Measurements from ENCODE around the gene RTN4RL1.

RTN4RL1 gene

GRCh38 chr17:2011411-2012371 is 13.4 kb downstream of the RTN4RL1 start:
- peak overlapping the region; percentile 22; the same call in 1 of the 2 replicates for H3K4me3 ChIP-seq
- TF ChIP-seq Cebpa-rat (IDR thresholded peaks at IDR 0.05), result no peak
- peaks cover 73% of the 10 kb centered on the region for H3K4me1 ChIP-seq
- H3K4me2 ChIP-seq, result peak overlapping the region; percentile 66
- no peaks in the 10 kb centered on the region for H3K9me3 ChIP-seq
- peaks cover 4% of the 10 kb centered on the region; the same call in 1 of the 2 replicates for H4K20me1 ChIP-seq
- no peaks in the 10 kb centered on the region for H3K27me3 ChIP-seq
- H3K27ac ChIP-seq, result peak overlapping the region; percentile 76
- H3K9ac ChIP-seq, result peak overlapping the region; percentile 48; the same call in 1 of the 2 replicates
- peaks cover 15% of the 10 kb centered on the region; the same call in 1 of the 2 replicates for H3K36me3 ChIP-seq

- peaks cover 27% of the 10 kb centered on the region; the same call in 1 of the 2 replicates for H3K36me3 ChIP-seq
- no peak for TF ChIP-seq Cebpa-rat (IDR thresholded peaks at IDR 0.05)
- peaks cover 55% of the 10 kb centered on the region for H3K4me1 ChIP-seq
- H3K27me3 ChIP-seq, result no peaks in the 10 kb centered on the region
- no peak overlapping the region for H3K27ac ChIP-seq
- H3K9ac ChIP-seq, result no peak overlapping the region
- no peak overlapping the region for H3K4me2 ChIP-seq
- 0 out of 2 replicates have a peak, but pooled peaks cover under 1% of the 10 kb centered on the region for H4K20me1 ChIP-seq
- no peaks in the 10 kb centered on the region for H3K9me3 ChIP-seq
- no peak overlapping the region for H3K4me3 ChIP-seq
Measured at GRCh38 chr17:2009737-2010136, 15.4 kb downstream of the RTN4RL1 start.

- Histone ChIP-seq H4K20me1 (0 out of 2 replicates have a peak, but pooled peaks cover 6% of the 10 kb centered on the region), H3K4me1 (peaks cover 49% of the 10 kb centered on the region), H3K27me3 (no peaks in the 10 kb centered on the region), H3K4me3 (no peak overlapping the region), H3K4me2 (no peak overlapping the region), H3K9ac (no peak overlapping the region), H3K36me3 (peaks cover 25% of the 10 kb centered on the region; the same call in 1 of the 2 replicates), H3K9me3 (no peaks in the 10 kb centered on the region), H3K27ac (no peak overlapping the region)
- TF ChIP-seq Cebpa-rat (IDR thresholded peaks at IDR 0.05), result no peak
Measured at GRCh38 chr17:2008332-2009126, 16.6 kb downstream of the RTN4RL1 start.

DNA sequence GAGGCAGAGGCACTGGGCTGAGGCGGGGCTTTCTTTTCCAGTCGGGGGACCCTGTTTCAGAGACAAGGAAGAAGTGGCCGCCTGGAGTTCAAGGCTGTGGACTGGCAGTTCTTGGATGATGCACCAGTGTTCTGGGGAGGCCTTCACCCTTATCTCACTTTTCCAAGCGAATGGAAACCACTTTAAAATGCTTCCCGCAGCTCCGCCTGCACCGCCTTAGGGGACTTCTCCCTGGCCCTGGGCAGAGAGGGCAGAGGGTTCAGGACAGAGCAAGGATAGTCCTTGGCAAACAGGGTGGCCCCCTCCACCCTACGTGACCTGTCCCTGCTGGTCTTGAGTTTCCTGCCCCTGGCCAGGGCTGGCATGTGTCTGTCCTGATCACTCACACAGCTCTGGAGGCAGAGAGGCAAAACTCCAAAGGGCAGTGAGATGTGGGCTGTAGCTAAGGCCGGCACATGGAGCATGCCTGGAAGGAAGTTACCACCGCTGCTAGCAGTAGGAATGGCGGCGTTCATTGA is 20.6 kb downstream of the RTN4RL1 start:
- Histone ChIP-seq H3K27me3 (no peaks in the 10 kb centered on the region), H3K27ac (peak overlapping the region; percentile 42; the same call in 1 of the 2 replicates), H3K9ac (no peak overlapping the region), H3K4me2 (no peak overlapping the region), H3K4me1 (peaks cover 54% of the 10 kb centered on the region), H3K4me3 (no peak overlapping the region), H3K9me3 (no peaks in the 10 kb centered on the region), H3K36me3 (peaks cover 25% of the 10 kb centered on the region; the same call in 1 of the 2 replicates), H4K20me1 (0 out of 2 replicates have a peak, but pooled peaks cover 6% of the 10 kb centered on the region)
- no peak for TF ChIP-seq Cebpa-rat (IDR thresholded peaks at IDR 0.05)

GRCh38 chr17:2003525-2003924 is 21.6 kb downstream of the RTN4RL1 start:
- TF ChIP-seq Cebpa-rat (IDR thresholded peaks at IDR 0.05), result no peak
- Histone ChIP-seq H3K36me3 (peaks cover 25% of the 10 kb centered on the region; the same call in 1 of the 2 replicates), H3K9me3 (no peaks in the 10 kb centered on the region), H3K4me2 (no peak overlapping the region), H3K4me1 (peaks cover 61% of the 10 kb centered on the region), H3K4me3 (no peak overlapping the region), H3K27me3 (no peaks in the 10 kb centered on the region), H3K27ac (0 out of 2 replicates have a peak overlapping the region, but pooled peaks have one; percentile 63), H3K9ac (no peak overlapping the region), H4K20me1 (0 out of 2 replicates have a peak, but pooled peaks cover 6% of the 10 kb centered on the region)

- Histone ChIP-seq H3K4me2 (peak overlapping the region; percentile 66), H3K9me3 (no peaks in the 10 kb centered on the region), H3K36me3 (peaks cover 25% of the 10 kb centered on the region; the same call in 1 of the 2 replicates), H3K27ac (peak overlapping the region; percentile 63; the same call in 1 of the 2 replicates), H3K4me1 (peaks cover 61% of the 10 kb centered on the region), H3K9ac (peak overlapping the region; percentile 38; the same call in 1 of the 2 replicates), H3K27me3 (no peaks in the 10 kb centered on the region), H3K4me3 (no peak overlapping the region), H4K20me1 (0 out of 2 replicates have a peak, but pooled peaks cover 6% of the 10 kb centered on the region)
- TF ChIP-seq Cebpa-rat (IDR thresholded peaks at IDR 0.05), result no peak
Measured at GRCh38 chr17:2002767-2003329, 22.3 kb downstream of the RTN4RL1 start.

- no peaks in the 10 kb centered on the region for H3K9me3 ChIP-seq
- peak overlapping the region; percentile 12; the same call in 1 of the 2 replicates for H3K4me3 ChIP-seq
- no peak for TF ChIP-seq Cebpa-rat (IDR thresholded peaks at IDR 0.05)
- H3K4me1 ChIP-seq, result peaks cover 84% of the 10 kb centered on the region
- H3K4me2 ChIP-seq, result peak overlapping the region; percentile 77
- H3K27me3 ChIP-seq, result no peaks in the 10 kb centered on the region
- H3K9ac ChIP-seq, result peak overlapping the region; percentile 11; the same call in 1 of the 2 replicates
- H3K36me3 ChIP-seq, result 0 out of 2 replicates have a peak, but pooled peaks cover 2% of the 10 kb centered on the region
- peak overlapping the region; percentile 49 for H3K27ac ChIP-seq
- peaks cover 32% of the 10 kb centered on the region for H4K20me1 ChIP-seq
Measured at GRCh38 chr17:1999557-2000251, 25.4 kb downstream of the RTN4RL1 start.

DNA sequence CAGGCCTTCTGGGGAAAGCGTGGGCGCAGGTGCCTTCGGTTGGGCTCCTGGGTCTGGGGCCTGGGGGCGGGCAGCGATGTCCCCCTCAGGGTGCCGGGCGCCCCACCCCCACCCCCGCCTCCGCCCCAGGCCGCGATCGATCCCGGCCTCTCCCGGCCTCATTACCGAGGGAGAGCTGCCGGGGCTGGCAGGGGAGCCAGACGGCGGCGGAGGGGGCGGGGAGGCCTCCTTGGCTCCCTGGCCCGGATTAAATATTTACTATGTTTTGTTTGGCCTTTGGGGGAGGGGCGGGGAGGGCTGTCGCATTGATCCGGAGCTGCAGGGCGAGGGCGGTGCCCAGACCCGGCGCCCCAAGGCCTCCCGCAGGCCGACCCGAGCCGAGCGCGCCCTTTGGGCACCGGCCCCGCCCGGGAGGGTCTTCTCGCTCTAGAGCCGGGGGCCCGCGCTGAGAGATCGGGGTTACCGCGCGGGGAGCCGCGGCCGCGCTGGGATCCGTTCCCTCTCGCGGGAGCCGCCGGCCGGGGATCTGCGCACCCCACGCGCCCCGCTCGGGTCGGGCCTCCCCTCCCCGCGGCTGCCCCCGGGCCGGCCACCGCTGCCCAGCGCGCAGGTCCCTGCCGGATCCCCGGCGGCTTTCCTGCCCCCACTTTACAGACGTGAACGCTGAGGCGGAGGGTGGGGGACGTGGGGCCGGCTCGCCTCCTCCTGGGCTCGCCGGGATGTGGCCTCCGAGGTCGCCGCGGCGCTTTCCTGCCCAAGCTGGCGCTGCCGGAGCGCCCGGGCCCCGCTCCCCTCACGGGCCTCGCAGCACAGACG is 27.0 kb downstream of the RTN4RL1 start:
- peaks cover 74% of the 10 kb centered on the region for H3K4me1 ChIP-seq
- H3K9me3 ChIP-seq, result no peaks in the 10 kb centered on the region
- no peaks in the 10 kb centered on the region for H3K36me3 ChIP-seq
- H3K27ac ChIP-seq, result peak overlapping the region; percentile 38; the same call in 1 of the 2 replicates
- TF ChIP-seq Cebpa-rat (IDR thresholded peaks at IDR 0.05), result no peak
- peak overlapping the region; percentile 77 for H3K4me2 ChIP-seq
- no peak overlapping the region for H3K4me3 ChIP-seq
- peaks cover 42% of the 10 kb centered on the region for H4K20me1 ChIP-seq
- H3K9ac ChIP-seq, result no peak overlapping the region
- H3K27me3 ChIP-seq, result no peaks in the 10 kb centered on the region
